ENCODE results near the gene CCDC6. TPM values are rescaled to one million over a fixed set of nuclear protein-coding genes. Genes with fewer than 3 reads are reported as not detected.

The CCDC6 gene
- total and polyA plus RNA-seq, 2 of the 4 experiments (the other 2 are of a cell fraction) = 21.8 to 30.8 TPM

DNA sequence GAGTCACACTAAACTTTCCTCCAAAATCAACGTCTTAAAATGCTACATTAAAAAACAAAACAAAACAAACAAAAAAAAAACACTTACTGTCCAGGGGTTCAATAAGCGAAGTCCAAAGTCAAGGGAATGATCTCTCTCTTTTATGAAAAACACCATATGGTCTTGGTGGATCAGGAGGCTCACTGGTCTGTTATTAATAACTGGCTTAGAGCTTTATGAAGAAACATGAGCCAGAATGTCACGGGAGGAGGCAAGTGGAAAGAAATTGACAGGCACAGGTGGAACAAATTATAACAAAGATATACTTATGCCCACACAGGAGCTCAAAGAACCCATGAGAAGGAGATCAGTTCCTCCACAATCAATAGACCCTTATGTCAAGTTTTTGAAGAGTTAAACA, 153.1 kb downstream of the CCDC6 start, which contains the start of gene MRLN:
TSS of gene MRLN (minus strand) at position 189 of the 400 bp plus-strand sequence.
- no peak within 1 kb of the TSS for H2BK20ac ChIP-seq (ENCODE audit: low read depth, low read length)
- H3K4me1 ChIP-seq (ENCODE audit: control insufficient read depth, insufficient read depth, low read length) = peaks cover 2% of the 10 kb centered on the region; the same call in 1 of the 2 replicates
- no peak within 1 kb of the TSS for H3K27ac ChIP-seq (ENCODE audit: insufficient read depth, low read length)
- H3K56ac ChIP-seq (ENCODE audit: extremely low read depth, insufficient read depth, low read length) = no peak within 1 kb of the TSS
- DNase-seq (no peak), ATAC-seq (ENCODE audit: low read depth) (no peak)
- H2AK5ac ChIP-seq (ENCODE audit: low read depth, low read length) = no peak within 1 kb of the TSS
- no peak within 1 kb of the TSS for H2BK15ac ChIP-seq (ENCODE audit: low read depth, low read length)
- H4K8ac ChIP-seq (ENCODE audit: low read depth in 2 of 2, low read length in 2 of 2) = no peak within 1 kb of the TSS
- no peak within 1 kb of the TSS for H3K23ac ChIP-seq (ENCODE audit: low read depth, low read length)
- ChIA-PET POLR2A (ENCODE audit: unreplicated experiment) (no interaction called here), CTCF (no interaction called here)
- H4K91ac ChIP-seq (ENCODE audit: insufficient read depth, low read depth, low read length) = no peak within 1 kb of the TSS
- H3K9ac ChIP-seq (ENCODE audit: low read depth, low read length) = no peak within 1 kb of the TSS
- H3K36me3 ChIP-seq (ENCODE audit: control insufficient read depth, insufficient read depth, low read length) = no peaks in the 10 kb centered on the region
- H4K5ac ChIP-seq (ENCODE audit: low read depth, low read length) = no peak within 1 kb of the TSS
- no peak within 1 kb of the TSS for H3K18ac ChIP-seq (ENCODE audit: low read depth, low read length)
- 80% methylated on average over 1 of the region's 3 CpGs; no CpG with 5 or more reads in 1 of the 2 experiments for WGBS, 2 experiments (ENCODE audit: extremely low coverage in 2 of 2, insufficient read length in 1 of 2)
- H3K4me2 ChIP-seq (ENCODE audit: low read depth, low read length) = no peak within 1 kb of the TSS
- in situ Hi-C loops (cut with MboI; ENCODE audit: low sequenced_read_pairs) = no loop called here
- H4K20me1 ChIP-seq (ENCODE audit: insufficient read depth, low read length) = no peaks in the 10 kb centered on the region
- H2BK120ac ChIP-seq (ENCODE audit: low read depth, low read length) = no peak within 1 kb of the TSS
- no peak within 1 kb of the TSS for H2AK9ac ChIP-seq (replicated peaks; ENCODE audit: low read depth, low read length, poor library complexity)
- dilution Hi-C loops (cut with HindIII; ENCODE audit: low sequenced_read_pairs, unreplicated experiment) = no loop called here
- no peaks in the 10 kb centered on the region for H3K79me1 ChIP-seq (ENCODE audit: low read depth in 1 of 2, low read length in 2 of 2)
- intact Hi-C loops (cut with micrococcal nuclease) = no loop called here
- H3K4me3 ChIP-seq (ENCODE audit: insufficient read depth, low read depth, low read length) = no peak within 1 kb of the TSS
- no peak within 1 kb of the TSS for H3K14ac ChIP-seq (replicated peaks; ENCODE audit: low read depth, low read length)
- H3K4ac ChIP-seq (ENCODE audit: low read depth, low read length) = no peak within 1 kb of the TSS
- H3K9me1 ChIP-seq (ENCODE audit: insufficient read depth, low read length) = no peaks in the 10 kb centered on the region
- no peaks in the 10 kb centered on the region for H3K9me3 ChIP-seq (ENCODE audit: control insufficient read depth, insufficient read depth, low read length)
- H2AFZ ChIP-seq (replicated peaks; ENCODE audit: low read length, poor library complexity) = no peak within 1 kb of the TSS
- H3K27me3 ChIP-seq (ENCODE audit: control insufficient read depth, insufficient read depth, low read length) = peaks cover 4% of the 10 kb centered on the region; the same call in 1 of the 2 replicates
- TF ChIP-seq CEBPB (IDR thresholded peaks at IDR 0.05; ENCODE audit: low read depth, low read length) (no peak), POLR2A (IDR thresholded peaks at IDR 0.05; ENCODE audit: low read depth, low read length) (no peak), NFE2L2 (IDR thresholded peaks at IDR 0.05; ENCODE audit: low read depth, low read length) (no peak), RFX5 (IDR thresholded peaks at IDR 0.05; ENCODE audit: low read depth, low read length) (no peak), FOS (IDR thresholded peaks at IDR 0.05; ENCODE audit: low read depth, low read length) (no peak), SMC3 (IDR thresholded peaks at IDR 0.05; ENCODE audit: low read depth, low read length) (no peak), RCOR1 (IDR thresholded peaks at IDR 0.05; ENCODE audit: insufficient replicate concordance, low read length) (no peak), RAD21 (IDR thresholded peaks at IDR 0.05; ENCODE audit: low read length) (no peak), MAZ (IDR thresholded peaks at IDR 0.05; ENCODE audit: borderline replicate concordance, low read depth, low read length) (no peak), MAFK (IDR thresholded peaks at IDR 0.05; ENCODE audit: low read depth, low read length) (no peak), CHD1 (IDR thresholded peaks at IDR 0.05; ENCODE audit: low read depth, low read length) (no peak), BHLHE40 (IDR thresholded peaks at IDR 0.05; ENCODE audit: low read depth, low read length) (no peak), MXI1 (IDR thresholded peaks at IDR 0.05; ENCODE audit: borderline replicate concordance, low read depth, low read length) (no peak)
- TF ChIP-seq, protein P1, sequence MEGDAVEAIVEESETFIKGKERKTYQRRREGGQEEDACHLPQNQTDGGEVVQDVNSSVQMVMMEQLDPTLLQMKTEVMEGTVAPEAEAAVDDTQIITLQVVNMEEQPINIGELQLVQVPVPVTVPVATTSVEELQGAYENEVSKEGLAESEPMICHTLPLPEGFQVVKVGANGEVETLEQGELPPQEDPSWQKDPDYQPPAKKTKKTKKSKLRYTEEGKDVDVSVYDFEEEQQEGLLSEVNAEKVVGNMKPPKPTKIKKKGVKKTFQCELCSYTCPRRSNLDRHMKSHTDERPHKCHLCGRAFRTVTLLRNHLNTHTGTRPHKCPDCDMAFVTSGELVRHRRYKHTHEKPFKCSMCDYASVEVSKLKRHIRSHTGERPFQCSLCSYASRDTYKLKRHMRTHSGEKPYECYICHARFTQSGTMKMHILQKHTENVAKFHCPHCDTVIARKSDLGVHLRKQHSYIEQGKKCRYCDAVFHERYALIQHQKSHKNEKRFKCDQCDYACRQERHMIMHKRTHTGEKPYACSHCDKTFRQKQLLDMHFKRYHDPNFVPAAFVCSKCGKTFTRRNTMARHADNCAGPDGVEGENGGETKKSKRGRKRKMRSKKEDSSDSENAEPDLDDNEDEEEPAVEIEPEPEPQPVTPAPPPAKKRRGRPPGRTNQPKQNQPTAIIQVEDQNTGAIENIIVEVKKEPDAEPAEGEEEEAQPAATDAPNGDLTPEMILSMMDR (conservative IDR thresholded peaks at IDR 0.05; ENCODE audit: low read depth, low read length) = no peak
- TF ChIP-seq, protein P2, sequence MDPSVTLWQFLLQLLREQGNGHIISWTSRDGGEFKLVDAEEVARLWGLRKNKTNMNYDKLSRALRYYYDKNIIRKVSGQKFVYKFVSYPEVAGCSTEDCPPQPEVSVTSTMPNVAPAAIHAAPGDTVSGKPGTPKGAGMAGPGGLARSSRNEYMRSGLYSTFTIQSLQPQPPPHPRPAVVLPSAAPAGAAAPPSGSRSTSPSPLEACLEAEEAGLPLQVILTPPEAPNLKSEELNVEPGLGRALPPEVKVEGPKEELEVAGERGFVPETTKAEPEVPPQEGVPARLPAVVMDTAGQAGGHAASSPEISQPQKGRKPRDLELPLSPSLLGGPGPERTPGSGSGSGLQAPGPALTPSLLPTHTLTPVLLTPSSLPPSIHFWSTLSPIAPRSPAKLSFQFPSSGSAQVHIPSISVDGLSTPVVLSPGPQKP (IDR thresholded peaks at IDR 0.05; ENCODE audit: borderline replicate concordance, low read depth, low read length) = no peak
- TF ChIP-seq, protein P3, sequence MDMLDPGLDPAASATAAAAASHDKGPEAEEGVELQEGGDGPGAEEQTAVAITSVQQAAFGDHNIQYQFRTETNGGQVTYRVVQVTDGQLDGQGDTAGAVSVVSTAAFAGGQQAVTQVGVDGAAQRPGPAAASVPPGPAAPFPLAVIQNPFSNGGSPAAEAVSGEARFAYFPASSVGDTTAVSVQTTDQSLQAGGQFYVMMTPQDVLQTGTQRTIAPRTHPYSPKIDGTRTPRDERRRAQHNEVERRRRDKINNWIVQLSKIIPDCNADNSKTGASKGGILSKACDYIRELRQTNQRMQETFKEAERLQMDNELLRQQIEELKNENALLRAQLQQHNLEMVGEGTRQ (IDR thresholded peaks at IDR 0.05; ENCODE audit: low read depth, low read length) = no peak
- no TSS peak for BruUV-seq (replicated peaks)
- no peak within 1 kb of the TSS for H2BK5ac ChIP-seq (ENCODE audit: low read depth, low read length, poor library complexity, severe bottlenecking)

Data from IMR-90 (cell line).